HG03575 (cell line): ENCODE results near the gene APOC3.

ENCODE experiments used
- ATAC-seq: cut with Tn5 transposase; IDR thresholded peaks from one replicate; pipeline ENCODE4 v1.9.1; 2021; ENCODE audit not compliant: unreplicated experiment, insufficient number of reproducible peaks, low FRiP score; ENCODE audit errors: extremely low read depth

The APOC3 gene

GRCh38 chr11:116866804-116867455 lies 37.2 kb downstream of the APOC3 start:
- no peak for ATAC-seq

GRCh38 chr11:116867619-116868018 lies 37.9 kb downstream of the APOC3 start:
- ATAC-seq: no peak

- ATAC-seq: no peak
Observed at GRCh38 chr11:116868066-116868465, 38.4 kb downstream of the APOC3 start.

- ATAC-seq: no peak
Observed at GRCh38 chr11:116869610-116870009, 39.9 kb downstream of the APOC3 start.

GRCh38 chr11:116870054-116870453 lies 40.3 kb downstream of the APOC3 start:
- ATAC-seq: no peak

GRCh38 chr11:116871248-116871647 lies 41.5 kb downstream of the APOC3 start:
- no peak for ATAC-seq

GRCh38 chr11:116873381-116873780 lies 43.7 kb downstream of the APOC3 start:
- ATAC-seq: no peak

GRCh38 chr11:116874251-116874650 lies 44.5 kb downstream of the APOC3 start:
- no peak for ATAC-seq

- ATAC-seq: no peak
Observed at GRCh38 chr11:116875194-116875593, 45.5 kb downstream of the APOC3 start.

GRCh38 chr11:116876656-116877055 lies 46.9 kb downstream of the APOC3 start:
- no peak for ATAC-seq

- ATAC-seq: no peak
Observed at GRCh38 chr11:116879800-116880625, 50.3 kb downstream of the APOC3 start.

GRCh38 chr11:116881143-116881542 lies 51.4 kb downstream of the APOC3 start:
- no peak for ATAC-seq

GRCh38 chr11:116882386-116882785 lies 52.7 kb downstream of the APOC3 start:
- ATAC-seq: no peak
